Fibroblast of mammary gland (primary cell): ENCODE results near the gene ZCCHC17.

Experiments
- DNase-seq: peaks from one replicate; pipeline ENCODE4 v3.0.0-alpha.2; 2010; ENCODE audit warnings: low read depth
- H3K4me3 ChIP-seq: 2 replicates; pipeline ENCODE4 v1.5.1; 2011; ENCODE audit warnings: low read depth, mild to moderate bottlenecking, low read length, moderate library complexity; ENCODE audit not compliant: control insufficient read depth
- TF ChIP-seq, protein P1 (sequence below): conservative IDR thresholded peaks from 2 replicates; pipeline ENCODE4 v1.5.1; 2011; ENCODE audit warnings: low read depth, low read length, inconsistent platforms; ENCODE audit not compliant: control insufficient read depth, insufficient read depth

ZCCHC17 gene

DNA sequence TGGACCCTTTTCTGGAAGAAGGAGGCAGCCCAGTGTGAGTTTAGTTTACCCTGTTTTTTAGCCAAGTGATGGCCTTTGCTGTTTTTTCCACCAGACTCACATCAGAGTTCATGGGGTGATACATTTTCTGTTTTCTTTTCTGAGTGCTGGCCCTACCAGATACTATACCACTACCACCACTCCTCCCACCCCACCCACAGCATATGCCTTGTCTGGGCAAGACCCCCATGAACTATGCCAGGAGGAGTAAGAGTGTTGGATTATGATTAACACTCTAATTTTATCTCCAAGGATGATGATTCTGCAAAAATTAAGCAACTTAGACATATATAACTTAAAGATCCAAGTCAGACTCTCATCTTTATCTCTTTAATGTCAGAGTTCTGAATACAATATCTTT lies 50.0 kb downstream of the ZCCHC17 start:
- no peak for DNase-seq
- TF ChIP-seq, protein P1, sequence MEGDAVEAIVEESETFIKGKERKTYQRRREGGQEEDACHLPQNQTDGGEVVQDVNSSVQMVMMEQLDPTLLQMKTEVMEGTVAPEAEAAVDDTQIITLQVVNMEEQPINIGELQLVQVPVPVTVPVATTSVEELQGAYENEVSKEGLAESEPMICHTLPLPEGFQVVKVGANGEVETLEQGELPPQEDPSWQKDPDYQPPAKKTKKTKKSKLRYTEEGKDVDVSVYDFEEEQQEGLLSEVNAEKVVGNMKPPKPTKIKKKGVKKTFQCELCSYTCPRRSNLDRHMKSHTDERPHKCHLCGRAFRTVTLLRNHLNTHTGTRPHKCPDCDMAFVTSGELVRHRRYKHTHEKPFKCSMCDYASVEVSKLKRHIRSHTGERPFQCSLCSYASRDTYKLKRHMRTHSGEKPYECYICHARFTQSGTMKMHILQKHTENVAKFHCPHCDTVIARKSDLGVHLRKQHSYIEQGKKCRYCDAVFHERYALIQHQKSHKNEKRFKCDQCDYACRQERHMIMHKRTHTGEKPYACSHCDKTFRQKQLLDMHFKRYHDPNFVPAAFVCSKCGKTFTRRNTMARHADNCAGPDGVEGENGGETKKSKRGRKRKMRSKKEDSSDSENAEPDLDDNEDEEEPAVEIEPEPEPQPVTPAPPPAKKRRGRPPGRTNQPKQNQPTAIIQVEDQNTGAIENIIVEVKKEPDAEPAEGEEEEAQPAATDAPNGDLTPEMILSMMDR: no peak
- H3K4me3 ChIP-seq: no peak overlapping the region

DNA sequence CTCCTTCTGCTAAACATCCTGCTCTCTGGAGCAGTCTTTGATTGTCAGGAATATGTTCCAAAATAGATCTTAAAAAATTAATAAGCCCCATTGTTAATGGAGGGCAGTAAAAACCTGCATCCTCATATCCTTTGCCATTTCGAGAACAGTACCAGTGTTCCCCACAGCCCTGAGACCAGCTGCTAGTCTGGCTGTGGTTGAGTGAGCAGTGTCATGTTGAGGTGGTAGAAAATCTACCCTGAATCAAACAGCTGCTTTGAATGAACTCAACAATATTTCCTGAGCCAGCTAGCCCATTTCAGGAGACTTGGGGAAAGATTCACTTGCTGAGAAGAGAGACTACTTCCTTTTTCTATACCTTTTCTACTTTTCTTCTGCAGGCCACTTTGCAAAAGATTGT lies 51.6 kb downstream of the ZCCHC17 start:
- DNase-seq: no peak
- TF ChIP-seq, protein P1: no peak

DNA sequence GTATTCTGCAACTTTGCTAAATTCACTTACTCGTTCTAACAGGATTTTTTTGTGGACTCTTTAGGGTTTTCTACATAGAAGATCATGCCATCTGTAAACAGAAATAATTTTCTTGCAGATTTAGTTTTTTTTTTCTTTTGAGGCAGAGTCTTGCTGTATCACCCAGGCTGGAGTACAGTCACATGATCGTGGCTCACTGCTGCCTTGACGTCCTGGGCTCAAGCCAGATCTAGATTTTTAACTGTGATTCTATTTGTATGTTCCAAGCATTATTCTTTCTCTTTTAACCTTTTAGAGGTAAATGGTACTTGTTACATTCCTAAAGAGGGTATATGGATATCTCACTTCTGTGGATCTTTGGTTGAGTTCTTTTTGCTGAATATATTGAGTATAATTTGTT lies 57.5 kb downstream of the ZCCHC17 start:
- TF ChIP-seq, protein P1: no peak
- peak; percentile 48 for DNase-seq
- no peak overlapping the region for H3K4me3 ChIP-seq

More for the DNA sequence above, 51.6 kb downstream of the ZCCHC17 start:
- H3K4me3 ChIP-seq: no peak overlapping the region

DNA sequence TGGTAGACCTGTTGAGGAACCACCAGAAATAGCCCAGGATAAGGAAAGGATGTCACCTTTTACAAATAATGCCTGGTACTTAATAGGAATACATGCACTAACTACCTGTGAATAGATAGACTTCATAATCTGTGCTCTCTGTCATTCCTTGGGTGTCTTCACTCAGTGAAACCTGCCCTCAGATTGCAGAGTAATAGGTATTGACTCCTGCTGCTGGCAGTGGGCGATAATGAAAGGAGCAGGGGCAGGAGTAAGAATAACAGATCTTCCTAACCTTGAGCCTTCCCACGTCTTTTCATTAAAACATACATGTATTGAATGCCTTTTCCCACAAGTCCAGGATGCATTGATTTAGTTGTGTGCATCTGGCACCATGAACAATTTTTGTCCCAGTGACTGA lies 59.6 kb downstream of the ZCCHC17 start:
- H3K4me3 ChIP-seq: no peak overlapping the region
- DNase-seq: no peak
- TF ChIP-seq, protein P1: no peak

DNA sequence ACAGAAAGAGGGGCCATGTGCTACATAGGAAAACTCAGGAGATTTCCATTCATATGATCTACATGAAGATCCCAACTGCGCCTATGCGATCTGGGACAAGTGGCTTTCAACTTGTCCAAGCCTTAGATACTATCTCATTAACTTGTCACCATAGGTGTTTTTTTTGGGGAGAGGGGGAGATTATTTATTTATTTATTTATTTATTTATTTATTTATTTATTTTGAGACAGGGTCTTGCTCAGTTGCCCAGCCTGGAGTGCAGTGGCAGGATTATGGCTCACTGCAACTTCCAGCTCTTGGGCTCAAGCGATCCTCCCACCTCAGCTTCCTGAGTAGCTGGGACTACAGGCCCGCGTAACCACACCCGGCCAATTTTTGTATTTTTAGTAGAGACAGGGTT lies 64.8 kb downstream of the ZCCHC17 start:
- TF ChIP-seq, protein P1: no peak
- no peak overlapping the region for H3K4me3 ChIP-seq
- no peak for DNase-seq

DNA sequence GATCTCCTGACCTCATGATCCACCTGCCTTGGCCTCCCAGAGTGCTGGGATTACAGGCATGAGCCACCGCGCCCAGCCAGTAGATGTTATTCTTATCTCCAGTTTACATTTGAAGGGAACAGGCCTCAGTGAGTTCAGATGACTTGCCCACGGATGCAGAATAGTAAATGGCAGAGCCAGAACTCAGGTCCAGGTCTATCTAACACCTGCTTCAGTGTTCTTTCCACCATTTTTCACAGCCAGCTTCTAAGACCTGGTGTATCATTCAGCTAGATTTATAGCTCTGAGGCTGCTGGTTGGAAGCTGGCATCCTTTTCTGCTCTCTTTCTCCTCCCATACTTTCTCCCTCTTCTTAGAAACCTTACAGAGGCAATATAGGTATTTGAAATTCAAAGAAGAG lies 65.2 kb downstream of the ZCCHC17 start:
- TF ChIP-seq, protein P1: no peak
- no peak overlapping the region for H3K4me3 ChIP-seq
- no peak for DNase-seq

DNA sequence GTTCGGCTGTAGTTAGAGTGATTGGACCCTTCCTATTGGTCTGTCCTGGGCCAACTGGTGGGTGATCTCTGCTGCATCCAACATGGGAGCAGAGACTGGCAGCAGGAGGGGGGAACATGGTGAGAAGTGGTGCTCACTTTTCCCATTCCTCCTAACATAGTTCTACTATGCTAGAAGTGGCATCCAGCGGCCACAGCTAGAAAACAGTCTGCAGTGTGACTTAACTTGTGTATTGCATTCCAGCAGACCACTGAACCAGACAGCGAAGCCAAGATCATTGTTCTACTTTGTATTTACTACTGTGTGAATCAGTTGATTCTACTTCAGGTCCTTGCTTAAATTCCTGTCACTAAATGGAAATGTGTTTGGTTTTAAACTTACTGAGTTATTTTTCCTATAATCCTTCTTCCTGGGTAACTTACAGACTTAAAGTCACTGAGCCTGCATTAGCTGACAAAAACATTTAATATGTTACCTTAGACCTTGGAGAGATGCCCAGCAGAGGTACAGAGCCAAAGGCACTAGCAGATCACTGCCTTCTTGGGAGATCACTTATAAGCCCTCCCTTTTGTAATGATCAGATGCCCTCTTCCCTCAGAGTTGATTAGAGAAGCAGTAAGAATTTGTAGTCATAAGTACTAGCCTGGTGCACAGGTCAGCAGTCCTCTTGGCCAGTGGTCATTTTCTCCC lies 67.9 kb downstream of the ZCCHC17 start:
- no peak for DNase-seq

More for the DNA sequence above, 67.9 kb downstream of the ZCCHC17 start:
- TF ChIP-seq, protein P1: no peak
- H3K4me3 ChIP-seq: no peak overlapping the region
